H1 (cell line): ENCODE data around the gene TMEM236. TPM values are rescaled to one million over a fixed set of nuclear protein-coding genes. Genes with fewer than 3 reads are reported as not detected.

Experiments
- BACH1 ChIP-seq: IDR thresholded peaks from 2 replicates; pipeline ENCODE4 v1.6.1; 2012; ENCODE audit warnings: low read length, improper control_type of control experiment
- BRCA1 ChIP-seq: IDR thresholded peaks from 2 replicates; pipeline ENCODE4 v1.6.1; 2012; ENCODE audit warnings: low read depth, low read length, improper control_type of control experiment
- CREB1 ChIP-seq: IDR thresholded peaks from 2 replicates; pipeline ENCODE4 v1.6.1; 2012; ENCODE audit warnings: inconsistent platforms
- JUND ChIP-seq: IDR thresholded peaks from 2 replicates; pipeline ENCODE4 v1.6.1; 2011; ENCODE audit warnings: mild to moderate bottlenecking, improper control_type of control experiment, low read length
- NRF1 ChIP-seq: IDR thresholded peaks from 2 replicates; pipeline ENCODE4 v1.6.1; 2011; ENCODE audit warnings: mild to moderate bottlenecking, low read depth, low read length, improper control_type of control experiment
- SAP30 ChIP-seq: fragments of 300-600 bp; sonication (generic); IDR thresholded peaks from 2 replicates; pipeline ENCODE4 v1.7.1; 2012; ENCODE audit warnings: low read length, moderate library complexity, mild to moderate bottlenecking, inconsistent platforms; ENCODE audit not compliant: insufficient read depth, insufficient replicate concordance
- SIX5 ChIP-seq: IDR thresholded peaks from 2 replicates; pipeline ENCODE4 v1.6.1; 2011; ENCODE audit warnings: mild to moderate bottlenecking, low read depth, low read length
- YY1 ChIP-seq: IDR thresholded peaks from 2 replicates; pipeline ENCODE4 v1.6.1; 2011; ENCODE audit warnings: low read depth, mild to moderate bottlenecking, low read length
- polyA plus RNA-seq, 7 experiments: library from polyadenylated mRNA; depleted of rRNA in 3 of 7; stranded (reverse) in 5 of 7; unstranded in 2 of 7; fragments of >200 nt in 5 of 7; fragments of 200-250 nt in 2 of 7; gene quantifications; 1 replicate in 5 of 7; 2 replicates in 1 of 7; 4 replicates in 1 of 7; pipeline versions ENCODE4 v1.2.1 to v1.2.3, GENCODE V29; 2011 to 2013; ENCODE audit warnings: missing spikeins in 2 of 7, mixed read lengths in 2 of 7
- total RNA-seq: library from RNA; stranded (reverse); fragmentation: NEBNext Ultra II Directional; extraction: Animal tissue kit (Norgen Biotek cat#: 25700); gene quantifications from 2 replicates; pipeline ENCODE4 v1.2.1, GENCODE V29; 2021

TMEM236 gene
- total and polyA plus RNA-seq, 2 of the 8 experiments (the other 6 are each of a cell fraction or from before 2014, with no cell fraction given), result 0.02 to 0.07 TPM

GRCh38 chr10:17790651-17791050 lies 38.6 kb downstream of the TMEM236 start (continued):
- TF ChIP-seq BRCA1 (no peak), BACH1 (no peak), SAP30 (no peak), CREB1 (no peak), NRF1 (no peak), YY1 (no peak), SIX5 (no peak), JUND (no peak)
